Dendritic cell treated with granulocyte-macrophage colony-stimulating factor and Interleukin-4, amounts not matched to agents 40 ng/mL and 50 ng/mL, for 4 days (primary cell): ENCODE data around the gene ALG1L2.
A peak's percentile ranks its signal among the peaks of the same experiment; 100 is the strongest.
"Not testable (repeated sequence)": the region's sequence is repeated elsewhere in the genome, so short reads cannot be mapped to it uniquely, and the experiment has no call there.

Experiments used
- H3K27ac Mint-ChIP-seq: one replicate; pipeline ENCODE4 v1.8.0; 2022; ENCODE audit warnings: mild to moderate bottlenecking, mixed read lengths
- H3K27me3 Mint-ChIP-seq: one replicate; pipeline ENCODE4 v1.8.0; 2022; ENCODE audit warnings: mild to moderate bottlenecking, mixed read lengths
- H3K36me3 Mint-ChIP-seq: one replicate; pipeline ENCODE4 v1.8.0; 2022; ENCODE audit warnings: low read depth, mixed read lengths
- H3K4me1 Mint-ChIP-seq: one replicate; pipeline ENCODE4 v1.8.0; 2022; ENCODE audit warnings: low read depth, mixed read lengths
- H3K4me3 Mint-ChIP-seq: one replicate; pipeline ENCODE4 v1.8.0; 2022; ENCODE audit warnings: mild to moderate bottlenecking, moderate library complexity, mixed read lengths
- H3K9me3 Mint-ChIP-seq: one replicate; pipeline ENCODE4 v1.8.0; 2022; ENCODE audit warnings: mixed read lengths
- intact Hi-C: fragments of 100-400 bp; cut with micrococcal nuclease; formaldehyde crosslinking; loops from one replicate; pipeline ENCODE4 v1.15.0; 2022

The ALG1L2 gene

GRCh38 chr3:130083363-130084090 lies 1.9 kb downstream of the ALG1L2 start:
- H3K9me3 Mint-ChIP-seq, H3K36me3 Mint-ChIP-seq, H3K4me3 Mint-ChIP-seq, intact Hi-C loops: not testable (repeated sequence)
- Mint-ChIP-seq H3K27me3 (peaks cover 19% of the 10 kb centered on the region), H3K4me1 (peaks cover 32% of the 10 kb centered on the region), H3K27ac (peak overlapping the region; percentile 6)

- H3K9me3 Mint-ChIP-seq = no peaks in the 10 kb centered on the region
- no peak overlapping the region for H3K4me3 Mint-ChIP-seq
- H3K4me1 Mint-ChIP-seq = peaks cover 32% of the 10 kb centered on the region
- no peak overlapping the region for H3K27ac Mint-ChIP-seq
- no peaks in the 10 kb centered on the region for H3K36me3 Mint-ChIP-seq
- peaks cover 19% of the 10 kb centered on the region for H3K27me3 Mint-ChIP-seq
- intact Hi-C loops = no loop called here
These were observed 2.9 kb downstream of the ALG1L2 start for GRCh38 chr3:130084436-130084980.

GRCh38 chr3:130085881-130086280 lies 4.2 kb downstream of the ALG1L2 start:
- no peak overlapping the region for H3K27ac Mint-ChIP-seq
- H3K4me1 Mint-ChIP-seq = peaks cover 32% of the 10 kb centered on the region
- no peaks in the 10 kb centered on the region for H3K9me3 Mint-ChIP-seq
- intact Hi-C loops = no loop called here
- H3K36me3 Mint-ChIP-seq = no peaks in the 10 kb centered on the region
- no peak overlapping the region for H3K4me3 Mint-ChIP-seq
- H3K27me3 Mint-ChIP-seq = peaks cover 11% of the 10 kb centered on the region

- H3K27me3 Mint-ChIP-seq, intact Hi-C loops, H3K27ac Mint-ChIP-seq, H3K36me3 Mint-ChIP-seq, H3K9me3 Mint-ChIP-seq, H3K4me3 Mint-ChIP-seq: not testable (repeated sequence)
- H3K4me1 Mint-ChIP-seq = peaks cover 34% of the 10 kb centered on the region
These were observed 5.0 kb downstream of the ALG1L2 start for GRCh38 chr3:130086628-130087027.

GRCh38 chr3:130088061-130088460 lies 6.4 kb downstream of the ALG1L2 start:
- H3K4me3 Mint-ChIP-seq = no peak overlapping the region
- no peak overlapping the region for H3K27ac Mint-ChIP-seq
- H3K27me3 Mint-ChIP-seq = no peaks in the 10 kb centered on the region
- no peaks in the 10 kb centered on the region for H3K36me3 Mint-ChIP-seq
- intact Hi-C loops = loop anchor here (1.0 kb wide), 1 partner anchor 44 kb away; no protein-coding TSS in a partner anchor
- H3K4me1 Mint-ChIP-seq = peaks cover 24% of the 10 kb centered on the region
- no peaks in the 10 kb centered on the region for H3K9me3 Mint-ChIP-seq

- H3K27me3 Mint-ChIP-seq, intact Hi-C loops, H3K36me3 Mint-ChIP-seq, H3K27ac Mint-ChIP-seq, H3K4me3 Mint-ChIP-seq, H3K9me3 Mint-ChIP-seq: not testable (repeated sequence)
- peaks cover 33% of the 10 kb centered on the region for H3K4me1 Mint-ChIP-seq
These were observed 9.1 kb downstream of the ALG1L2 start for GRCh38 chr3:130090681-130091080.

- H3K27ac Mint-ChIP-seq = peak overlapping the region; percentile 48
- no peaks in the 10 kb centered on the region for H3K36me3 Mint-ChIP-seq
- peaks cover 33% of the 10 kb centered on the region for H3K4me1 Mint-ChIP-seq
- intact Hi-C loops = no loop called here
- H3K4me3 Mint-ChIP-seq = no peak overlapping the region
- H3K27me3 Mint-ChIP-seq = no peaks in the 10 kb centered on the region
- H3K9me3 Mint-ChIP-seq = no peaks in the 10 kb centered on the region
These were observed 10.3 kb downstream of the ALG1L2 start for GRCh38 chr3:130091958-130092357.

- Mint-ChIP-seq H3K4me1 (peaks cover 43% of the 10 kb centered on the region), H3K9me3 (no peaks in the 10 kb centered on the region), H3K27me3 (no peaks in the 10 kb centered on the region), H3K27ac (peak overlapping the region; percentile 66), H3K4me3 (peak overlapping the region; percentile 55), H3K36me3 (no peaks in the 10 kb centered on the region)
- intact Hi-C loops = no loop called here
These were observed 12.2 kb downstream of the ALG1L2 start for GRCh38 chr3:130093741-130094391.

GRCh38 chr3:130094491-130094941 lies 12.9 kb downstream of the ALG1L2 start:
- H3K9me3 Mint-ChIP-seq, intact Hi-C loops, H3K36me3 Mint-ChIP-seq, H3K27me3 Mint-ChIP-seq: not testable (repeated sequence)
- Mint-ChIP-seq H3K4me1 (peaks cover 43% of the 10 kb centered on the region), H3K27ac (peak overlapping the region; percentile 66), H3K4me3 (peak overlapping the region; percentile 32)

- Mint-ChIP-seq H3K4me1 (peaks cover 43% of the 10 kb centered on the region), H3K27ac (peak overlapping the region; percentile 46)
- intact Hi-C loops = loop anchor here (5.0 kb wide), 1 partner anchor 64 kb away; no protein-coding TSS in a partner anchor
- not testable (repeated sequence) for H3K27me3 Mint-ChIP-seq, H3K36me3 Mint-ChIP-seq, H3K9me3 Mint-ChIP-seq, H3K4me3 Mint-ChIP-seq
These were observed 14.2 kb downstream of the ALG1L2 start for GRCh38 chr3:130095858-130096257.

GRCh38 chr3:130097096-130097495 lies 15.5 kb downstream of the ALG1L2 start:
- intact Hi-C loops = loop anchor here (5.0 kb wide), 1 partner anchor 65 kb away; no protein-coding TSS in a partner anchor
- not testable (repeated sequence) for H3K4me3 Mint-ChIP-seq, H3K9me3 Mint-ChIP-seq, H3K27ac Mint-ChIP-seq, H3K27me3 Mint-ChIP-seq, H3K36me3 Mint-ChIP-seq
- peaks cover 38% of the 10 kb centered on the region for H3K4me1 Mint-ChIP-seq

GRCh38 chr3:130097690-130098638 lies 16.3 kb downstream of the ALG1L2 start:
- intact Hi-C loops = loop anchor here (1.0 to 5.0 kb wide), 2 partner anchors 66 to 156 kb away; no protein-coding TSS in a partner anchor
- not testable (repeated sequence) for H3K4me3 Mint-ChIP-seq, H3K27ac Mint-ChIP-seq

GRCh38 chr3:130098639-130099385 lies 17.2 kb downstream of the ALG1L2 start:
- not testable (repeated sequence) for H3K36me3 Mint-ChIP-seq, H3K9me3 Mint-ChIP-seq, H3K27ac Mint-ChIP-seq, H3K27me3 Mint-ChIP-seq, H3K4me3 Mint-ChIP-seq
- H3K4me1 Mint-ChIP-seq = peaks cover 30% of the 10 kb centered on the region
- intact Hi-C loops = loop anchor here (1.0 to 5.0 kb wide), 2 partner anchors 67 to 157 kb away; no protein-coding TSS in a partner anchor

More at GRCh38 chr3:130097690-130098638, 16.3 kb downstream of the ALG1L2 start:
- not testable (repeated sequence) for H3K9me3 Mint-ChIP-seq, H3K27me3 Mint-ChIP-seq, H3K36me3 Mint-ChIP-seq
- H3K4me1 Mint-ChIP-seq = peaks cover 38% of the 10 kb centered on the region
